ENCODE results near the gene SLC10A6.

The SLC10A6 gene

DNA sequence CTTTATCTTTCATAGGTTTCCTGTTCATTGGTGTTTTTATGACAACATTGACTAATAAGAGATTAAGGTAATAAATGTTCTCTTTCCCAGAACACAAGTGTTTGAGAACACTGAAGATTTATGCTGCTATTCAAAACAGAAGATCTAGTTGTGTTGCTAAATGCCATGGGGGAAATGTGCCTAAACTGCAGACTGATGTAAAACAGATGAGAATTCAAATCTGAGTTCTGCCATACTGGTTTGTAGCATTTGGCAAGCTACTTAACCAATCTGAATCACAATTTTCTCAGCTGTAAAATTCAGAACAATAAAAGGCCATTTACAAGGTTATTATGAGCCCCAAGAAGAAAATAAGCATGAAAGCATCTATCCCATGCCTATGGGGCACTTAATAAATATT, 2.3 kb downstream of the SLC10A6 start:
- no peak for DNase-seq

GRCh38 chr4:86845593-86845992, 3.6 kb downstream of the SLC10A6 start:
- no peak for DNase-seq

GRCh38 chr4:86841309-86841708, 7.9 kb downstream of the SLC10A6 start:
- no peak for DNase-seq

DNA sequence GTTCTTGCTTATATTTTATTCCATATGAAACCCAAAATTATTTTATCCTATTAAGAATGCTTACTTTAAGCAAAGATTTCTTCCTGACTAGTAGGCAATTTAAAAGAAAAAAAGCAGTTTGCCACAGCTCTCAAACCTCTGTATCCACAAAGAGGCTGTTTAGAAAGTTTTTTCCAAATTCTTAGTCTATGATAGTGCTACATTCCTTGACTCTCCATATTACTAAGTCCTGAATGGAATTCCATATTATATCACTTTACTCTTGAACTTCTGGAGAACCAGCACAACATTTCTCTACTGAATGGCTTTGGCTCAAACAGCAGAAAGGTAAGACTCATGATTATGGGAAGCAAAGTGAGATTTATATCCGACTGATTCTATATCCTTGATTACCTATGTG, 8.3 kb downstream of the SLC10A6 start:
- DNase-seq, result no peak

DNA sequence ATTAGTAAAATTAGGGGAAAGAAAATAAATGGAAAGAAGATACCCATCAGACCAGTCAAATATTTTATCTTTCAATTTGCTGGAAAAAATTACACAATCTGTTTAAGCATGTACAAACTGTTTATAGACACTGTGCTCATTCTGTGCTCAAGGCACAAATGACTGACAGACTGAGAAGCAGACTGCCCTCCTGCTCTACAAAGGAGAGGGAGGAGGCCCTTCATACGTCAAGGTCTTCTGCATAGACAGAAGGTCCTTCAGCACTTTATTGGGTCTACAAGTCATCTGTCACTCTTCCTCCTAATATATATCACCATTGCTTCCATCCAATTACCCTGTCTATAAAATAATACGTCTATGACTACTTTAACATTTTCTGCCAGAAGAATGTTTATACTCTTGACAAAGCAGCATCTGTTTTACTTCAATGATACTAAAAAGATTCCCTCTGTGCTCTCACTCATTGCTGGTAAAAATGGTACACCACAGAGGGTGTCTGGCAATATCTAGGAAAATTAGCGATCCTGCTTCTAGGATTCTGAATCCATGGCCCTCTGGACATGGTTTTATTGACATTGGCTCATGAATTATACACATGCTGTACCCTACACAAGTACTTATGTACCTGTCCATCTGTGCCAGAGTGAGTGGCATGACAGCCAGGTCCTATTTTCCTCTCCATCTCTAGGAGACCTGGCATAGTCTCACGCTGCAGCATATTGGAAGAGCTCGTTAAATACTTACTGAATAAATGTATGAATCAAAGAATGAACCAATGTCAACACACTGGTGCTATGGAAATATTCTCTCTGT, 11.3 kb downstream of the SLC10A6 start:
- DNase-seq, result no peak

- DNase-seq, result no peak
Measured at GRCh38 chr4:86835677-86836076, 13.5 kb downstream of the SLC10A6 start.

DNA sequence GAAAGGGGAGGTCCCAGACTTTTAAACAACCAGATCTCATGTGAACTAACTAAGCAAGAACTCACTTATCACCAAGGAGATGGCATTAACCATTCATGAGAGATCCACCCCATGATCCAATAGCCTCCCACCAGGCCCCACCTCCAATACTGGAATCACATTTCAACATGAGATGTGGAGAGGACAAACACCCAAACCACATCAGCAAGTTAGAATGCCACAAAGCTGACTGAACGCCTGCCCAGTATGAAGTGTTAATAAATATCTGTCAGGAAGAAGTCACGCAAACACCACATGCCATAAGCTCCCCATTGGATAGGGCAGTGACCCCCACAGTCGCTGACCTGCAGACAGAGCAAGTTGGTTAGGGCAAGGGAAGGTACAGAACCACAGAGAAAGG, 14.3 kb downstream of the SLC10A6 start:
- no peak for DNase-seq

- DNase-seq, result no peak
Measured at GRCh38 chr4:86833615-86834014, 15.6 kb downstream of the SLC10A6 start.

DNA sequence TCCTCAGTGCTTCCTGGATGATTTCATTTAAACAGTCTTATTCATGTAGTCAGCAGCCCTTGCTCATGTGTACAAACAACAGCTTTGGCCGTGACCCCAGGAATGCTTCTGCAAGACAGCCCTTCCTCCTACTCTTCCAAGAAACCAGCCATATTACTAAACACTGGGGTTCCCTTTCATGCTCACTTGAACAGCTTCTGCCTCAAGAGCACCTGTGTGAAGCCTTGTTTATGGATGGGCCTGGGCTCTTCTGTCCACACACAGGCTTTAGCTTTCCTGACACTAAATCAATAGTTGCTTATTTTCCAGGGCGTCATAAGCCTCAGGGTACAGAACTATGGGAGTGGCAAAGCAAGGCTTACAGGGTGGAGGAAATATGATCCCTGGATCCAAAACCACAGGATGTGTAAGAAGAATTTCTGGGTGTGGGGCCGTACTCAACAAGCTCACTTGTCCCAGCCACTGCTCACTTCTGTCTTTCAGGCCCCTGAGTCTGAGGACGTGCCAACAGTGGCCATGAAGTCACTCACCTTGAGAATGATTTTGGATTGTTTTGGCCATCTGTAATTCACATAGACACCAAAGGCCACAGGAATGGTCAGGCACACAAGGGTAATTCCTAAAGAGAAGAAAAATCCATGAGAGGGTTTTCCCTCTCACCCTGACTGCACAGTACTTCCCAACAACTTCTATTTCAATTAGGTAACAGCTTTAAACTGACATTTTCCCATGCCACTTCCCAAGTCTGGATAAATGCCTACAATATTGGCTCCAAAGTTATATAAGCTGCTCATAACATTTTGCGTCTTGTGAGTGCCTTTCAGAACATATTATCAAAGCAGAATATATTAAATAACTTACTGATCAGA, 17.7 kb downstream of the SLC10A6 start:
- DNase-seq, result no peak

- DNase-seq, result no peak
Measured at GRCh38 chr4:86825511-86825910, 23.7 kb downstream of the SLC10A6 start.

GRCh38 chr4:86822136-86822535, 27.0 kb downstream of the SLC10A6 start:
- DNase-seq, result no peak

- DNase-seq, result no peak
Measured at GRCh38 chr4:86821151-86821550, 28.0 kb downstream of the SLC10A6 start.

DNA sequence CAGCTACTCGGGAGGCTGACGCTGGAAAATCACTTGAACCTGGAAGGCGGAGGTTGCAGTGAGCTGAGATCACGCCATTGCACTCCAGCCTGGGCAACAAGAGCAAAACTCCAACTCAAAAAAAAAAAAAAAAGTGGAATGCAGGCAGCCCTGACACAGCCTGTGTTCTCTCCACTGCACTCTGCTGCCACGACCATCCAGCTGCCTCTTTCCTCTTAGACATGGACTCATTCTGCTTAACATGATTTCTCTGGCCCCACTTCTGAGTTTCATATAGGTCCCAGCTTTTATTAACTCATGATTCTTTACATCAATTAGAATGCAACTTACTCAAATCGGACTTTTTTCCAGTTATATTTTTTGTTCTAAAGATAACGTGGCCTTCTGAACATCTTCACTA, 29.6 kb downstream of the SLC10A6 start:
- no peak for DNase-seq

GRCh38 chr4:86818841-86819240, 30.3 kb downstream of the SLC10A6 start:
- DNase-seq, result no peak

- no peak for DNase-seq
Measured at GRCh38 chr4:86818211-86818610, 31.0 kb downstream of the SLC10A6 start.

GRCh38 chr4:86816501-86817273, 32.5 kb downstream of the SLC10A6 start:
- no peak for DNase-seq

DNA sequence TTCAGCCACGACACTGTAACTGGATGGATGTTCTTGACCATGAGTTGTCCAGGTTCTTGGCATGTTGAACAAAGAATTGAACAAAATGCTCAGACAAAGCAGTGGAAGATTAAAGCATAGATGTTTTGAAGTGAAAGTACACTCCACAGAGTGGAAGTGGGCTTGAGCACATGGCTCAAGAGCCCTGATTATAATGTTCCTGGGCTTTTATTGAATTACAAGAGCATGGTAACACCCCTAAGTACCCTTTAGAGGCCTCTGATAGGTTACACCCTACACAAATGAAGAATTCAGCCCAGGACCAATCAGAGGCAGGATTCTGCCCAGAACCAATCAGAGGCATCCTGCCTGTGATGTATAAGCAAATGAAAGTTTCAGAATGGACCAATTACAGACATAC, 33.5 kb downstream of the SLC10A6 start:
- DNase-seq, result no peak

DNA sequence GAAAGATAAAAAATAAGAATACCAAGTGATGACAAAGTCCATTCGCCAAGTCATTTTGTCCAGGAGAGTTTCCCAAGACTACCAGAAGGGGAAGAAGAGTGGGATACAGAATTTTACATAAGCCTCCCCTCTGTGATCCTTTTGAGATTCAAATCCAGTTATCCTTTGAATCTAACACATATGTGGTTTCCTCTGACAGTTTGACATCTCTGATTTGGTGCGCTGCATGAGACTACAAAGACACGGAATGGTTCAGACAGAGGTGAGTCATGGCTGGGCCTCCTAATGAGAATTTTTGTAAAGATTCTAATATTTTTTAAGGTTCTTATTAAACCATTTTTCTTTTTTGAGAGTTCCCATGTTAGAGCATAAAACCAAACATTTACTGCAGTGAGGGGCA, 38.3 kb downstream of the SLC10A6 start:
- DNase-seq, result no peak

DNA sequence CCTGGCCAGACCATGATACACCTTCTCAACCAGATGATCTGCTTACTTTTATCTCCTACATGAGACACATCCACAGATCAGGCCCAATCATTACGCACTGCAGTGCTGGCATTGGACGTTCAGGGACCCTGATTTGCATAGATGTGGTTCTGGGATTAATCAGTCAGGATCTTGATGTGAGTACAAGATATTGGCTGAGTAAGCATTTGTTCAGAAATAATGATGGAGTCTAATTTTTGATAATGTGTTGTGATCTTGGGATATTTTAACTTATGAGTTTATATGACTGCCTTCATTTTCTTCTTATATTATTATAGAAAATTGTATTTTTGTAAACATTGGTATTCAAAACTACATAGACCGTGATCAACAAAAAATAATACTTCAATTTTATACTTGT, 39.4 kb downstream of the SLC10A6 start:
- DNase-seq, result no peak

DNA sequence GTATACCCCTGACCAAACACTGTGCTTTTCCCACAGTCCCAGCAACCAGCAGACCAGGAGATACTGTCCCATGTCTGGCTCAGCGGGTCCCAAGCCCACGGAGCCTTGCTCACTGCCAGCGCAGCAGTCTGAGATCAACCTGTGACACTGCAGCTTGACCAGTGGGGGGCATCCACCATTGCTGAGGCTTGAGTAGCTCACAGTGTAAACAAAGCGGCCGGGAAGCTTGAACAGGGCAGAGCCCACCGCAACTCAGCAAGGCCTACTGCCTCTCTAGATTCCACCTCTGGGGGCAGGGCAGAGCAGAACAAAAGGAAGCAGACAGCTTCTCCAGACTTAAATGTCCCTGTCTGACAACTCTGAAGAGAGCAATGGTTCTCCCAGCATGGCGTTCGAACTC, 58.1 kb downstream of the SLC10A6 start:
- DNase-seq, result no peak

- DNase-seq, result no peak
Measured at GRCh38 chr4:86788826-86789225, 60.4 kb downstream of the SLC10A6 start.

GRCh38 chr4:86778175-86778574, 71.0 kb downstream of the SLC10A6 start:
- DNase-seq, result no peak

- no peak for DNase-seq
Measured at GRCh38 chr4:86775061-86775460, 74.1 kb downstream of the SLC10A6 start.

All from stimulated activated CD4-positive, alpha-beta T cell treated with anti-CD3 and anti-CD28 coated beads, Interleukin-2, amount 100 ng/mL, for 24 hours (primary cell).